ENCODE data around the gene APOL4. TPM values are rescaled to one million over a fixed set of nuclear protein-coding genes. Genes with fewer than 3 reads are reported as not detected.

APOL4 gene
- total RNA-seq, 1 donor from 2014 or later: not detected

GRCh38 chr22:36237462-36238372 is 36.1 kb upstream of the APOL4 start:
- TF ChIP-seq CTCF (conservative IDR thresholded peaks at IDR 0.05): no peak
- peaks cover 28% of the 10 kb centered on the region for H3K4me1 Mint-ChIP-seq
- peaks cover 6% of the 10 kb centered on the region for H3K9me3 Mint-ChIP-seq
- no peak for DNase-seq (ENCODE audit: low read depth, low spot score)
- H3K36me3 Mint-ChIP-seq (ENCODE audit: low read depth): peaks cover 8% of the 10 kb centered on the region
- peak overlapping the region; percentile 75 for H3K27ac Mint-ChIP-seq (ENCODE audit: unreplicated experiment)
- H3K27me3 Mint-ChIP-seq (ENCODE audit: low read depth): no peaks in the 10 kb centered on the region
- peak overlapping the region; percentile 36 for H3K4me3 Mint-ChIP-seq

GRCh38 chr22:36236388-36237319 is 35.0 kb upstream of the APOL4 start:
- Mint-ChIP-seq H3K9me3 (peaks cover 2% of the 10 kb centered on the region), H3K4me1 (peaks cover 28% of the 10 kb centered on the region), H3K27me3 (ENCODE audit: low read depth) (no peaks in the 10 kb centered on the region), H3K4me3 (no peak overlapping the region), H3K36me3 (ENCODE audit: low read depth) (peaks cover 8% of the 10 kb centered on the region), H3K27ac (ENCODE audit: unreplicated experiment) (no peak overlapping the region)
- no peak for DNase-seq (ENCODE audit: low read depth, low spot score)
- no peak for TF ChIP-seq CTCF (conservative IDR thresholded peaks at IDR 0.05)

- DNase-seq (ENCODE audit: low read depth, low spot score): no peak
- peak overlapping the region; percentile 52 for H3K4me3 Mint-ChIP-seq
- peaks cover 8% of the 10 kb centered on the region for H3K36me3 Mint-ChIP-seq (ENCODE audit: low read depth)
- TF ChIP-seq CTCF (conservative IDR thresholded peaks at IDR 0.05): no peak
- H3K27me3 Mint-ChIP-seq (ENCODE audit: low read depth): no peaks in the 10 kb centered on the region
- no peak overlapping the region for H3K27ac Mint-ChIP-seq (ENCODE audit: unreplicated experiment)
- peaks cover 28% of the 10 kb centered on the region for H3K4me1 Mint-ChIP-seq
- H3K9me3 Mint-ChIP-seq: peaks cover 2% of the 10 kb centered on the region
Measured at GRCh38 chr22:36235585-36235984, 34.0 kb upstream of the APOL4 start.

GRCh38 chr22:36234919-36235318 is 33.3 kb upstream of the APOL4 start:
- Mint-ChIP-seq H3K9me3 (peaks cover 2% of the 10 kb centered on the region), H3K27ac (ENCODE audit: unreplicated experiment) (no peak overlapping the region), H3K36me3 (ENCODE audit: low read depth) (peaks cover 11% of the 10 kb centered on the region), H3K27me3 (ENCODE audit: low read depth) (no peaks in the 10 kb centered on the region), H3K4me3 (peak overlapping the region; percentile 52), H3K4me1 (peaks cover 26% of the 10 kb centered on the region)
- DNase-seq (ENCODE audit: low read depth, low spot score): no peak
- no peak for TF ChIP-seq CTCF (conservative IDR thresholded peaks at IDR 0.05)

GRCh38 chr22:36234213-36234612 is 32.6 kb upstream of the APOL4 start:
- Mint-ChIP-seq H3K27ac (ENCODE audit: unreplicated experiment) (no peak overlapping the region), H3K4me3 (no peak overlapping the region), H3K4me1 (peaks cover 19% of the 10 kb centered on the region), H3K9me3 (peaks cover 2% of the 10 kb centered on the region), H3K36me3 (ENCODE audit: low read depth) (peaks cover 11% of the 10 kb centered on the region), H3K27me3 (ENCODE audit: low read depth) (no peaks in the 10 kb centered on the region)
- no peak for TF ChIP-seq CTCF (conservative IDR thresholded peaks at IDR 0.05)
- DNase-seq (ENCODE audit: low read depth, low spot score): no peak
